Measurements from ENCODE around the gene NUCB1. TPM values are rescaled to one million over a fixed set of nuclear protein-coding genes. Genes with fewer than 3 reads are reported as not detected.

The NUCB1 gene
- total RNA-seq, 2 experiments from 2014 or later, result 73.7 to 77.0 TPM

DNA sequence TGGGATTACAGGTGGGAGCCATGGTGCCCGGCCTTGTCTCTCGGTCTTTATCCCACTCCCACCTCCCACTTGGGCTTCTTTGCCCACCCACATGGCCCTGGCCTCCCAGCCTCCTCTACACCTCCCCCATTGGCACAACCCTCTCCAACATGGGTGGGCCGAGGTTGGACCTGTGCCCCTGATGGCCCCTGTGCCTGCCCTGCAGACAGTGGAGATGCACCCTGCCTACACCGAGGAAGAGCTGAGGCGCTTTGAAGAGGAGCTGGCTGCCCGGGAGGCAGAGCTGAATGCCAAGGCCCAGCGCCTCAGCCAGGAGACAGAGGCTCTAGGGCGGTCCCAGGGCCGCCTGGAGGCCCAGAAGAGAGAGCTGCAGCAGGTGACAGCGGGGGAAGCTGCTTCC is 20.8 kb downstream of the NUCB1 start:
- Mint-ChIP-seq H3K27me3 (no peaks in the 10 kb centered on the region), H3K36me3 (ENCODE audit: low read depth) (peaks cover 46% of the 10 kb centered on the region), H3K9me3 (no peaks in the 10 kb centered on the region), H3K4me3 (no peak overlapping the region), H3K27ac (no peak overlapping the region), H3K4me1 (ENCODE audit: low read depth) (no peaks in the 10 kb centered on the region)
- H3K36me3 ChIP-seq (ENCODE audit: insufficient read depth, low read length), result peaks cover 43% of the 10 kb centered on the region
- H3K4me1 ChIP-seq (ENCODE audit: insufficient read depth, low read length), result no peaks in the 10 kb centered on the region
- intact Hi-C loops (cut with DNase I, micrococcal nuclease), result no loop called here
- ChIA-PET CTCF (interaction anchor here (1.3 kb wide), 1 partner anchor 45 kb away, joined by 3 read pairs; no protein-coding TSS in a partner anchor), POLR2A (no interaction called here)
- H3K27me3 ChIP-seq (ENCODE audit: control insufficient read depth in 1 of 2, insufficient read depth in 2 of 2, low read length in 2 of 2), result no peaks in the 10 kb centered on the region
- H3K27ac ChIP-seq (ENCODE audit: low read depth in 1 of 2, low read length in 2 of 2), result no peak overlapping the region
- ATAC-seq (ENCODE audit: poor library complexity), result no peak
- no peak for DNase-seq
- no peaks in the 10 kb centered on the region for H3K9me3 ChIP-seq (ENCODE audit: control insufficient read depth in 1 of 2, insufficient read depth in 1 of 2, low read length in 2 of 2)
- no peak overlapping the region for H3K4me3 ChIP-seq (ENCODE audit: low read length)
- TF ChIP-seq, protein P1, sequence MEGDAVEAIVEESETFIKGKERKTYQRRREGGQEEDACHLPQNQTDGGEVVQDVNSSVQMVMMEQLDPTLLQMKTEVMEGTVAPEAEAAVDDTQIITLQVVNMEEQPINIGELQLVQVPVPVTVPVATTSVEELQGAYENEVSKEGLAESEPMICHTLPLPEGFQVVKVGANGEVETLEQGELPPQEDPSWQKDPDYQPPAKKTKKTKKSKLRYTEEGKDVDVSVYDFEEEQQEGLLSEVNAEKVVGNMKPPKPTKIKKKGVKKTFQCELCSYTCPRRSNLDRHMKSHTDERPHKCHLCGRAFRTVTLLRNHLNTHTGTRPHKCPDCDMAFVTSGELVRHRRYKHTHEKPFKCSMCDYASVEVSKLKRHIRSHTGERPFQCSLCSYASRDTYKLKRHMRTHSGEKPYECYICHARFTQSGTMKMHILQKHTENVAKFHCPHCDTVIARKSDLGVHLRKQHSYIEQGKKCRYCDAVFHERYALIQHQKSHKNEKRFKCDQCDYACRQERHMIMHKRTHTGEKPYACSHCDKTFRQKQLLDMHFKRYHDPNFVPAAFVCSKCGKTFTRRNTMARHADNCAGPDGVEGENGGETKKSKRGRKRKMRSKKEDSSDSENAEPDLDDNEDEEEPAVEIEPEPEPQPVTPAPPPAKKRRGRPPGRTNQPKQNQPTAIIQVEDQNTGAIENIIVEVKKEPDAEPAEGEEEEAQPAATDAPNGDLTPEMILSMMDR (IDR thresholded peaks at IDR 0.05), result no peak

DNA sequence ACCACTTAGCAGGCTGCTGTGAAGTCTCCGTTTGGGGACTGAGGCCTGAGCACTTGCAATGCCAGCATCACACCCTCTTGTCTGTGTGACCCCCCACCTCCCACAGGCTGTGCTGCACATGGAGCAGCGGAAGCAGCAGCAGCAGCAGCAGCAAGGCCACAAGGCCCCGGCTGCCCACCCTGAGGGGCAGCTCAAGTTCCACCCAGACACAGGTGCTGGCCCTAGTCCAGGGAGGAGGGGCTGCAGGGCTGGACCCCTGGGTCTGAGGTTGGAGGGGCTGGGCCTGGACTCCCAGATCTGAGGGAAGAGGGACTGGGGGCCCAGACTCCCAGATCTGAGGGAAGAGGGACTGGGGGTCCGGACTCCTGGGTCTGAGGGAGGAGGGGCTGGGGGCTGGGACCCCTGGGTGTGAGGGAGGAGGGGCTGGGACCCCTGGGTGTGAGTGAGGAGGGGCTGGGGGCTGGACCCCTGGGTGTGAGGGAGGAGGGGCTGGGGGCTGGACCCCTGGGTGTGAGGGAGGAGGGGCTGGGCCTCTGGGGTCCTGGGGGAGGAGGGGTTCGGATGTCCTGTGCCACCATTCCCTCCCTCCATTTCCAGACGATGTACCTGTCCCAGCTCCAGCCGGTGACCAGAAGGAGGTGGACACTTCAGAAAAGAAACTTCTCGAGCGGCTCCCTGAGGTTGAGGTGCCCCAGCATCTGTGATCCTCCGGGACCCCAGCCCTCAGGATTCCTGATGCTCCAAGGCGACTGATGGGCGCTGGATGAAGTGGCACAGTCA is 21.8 kb downstream of the NUCB1 start:
- H3K4me1 ChIP-seq (ENCODE audit: insufficient read depth, low read length), result peaks cover 3% of the 10 kb centered on the region
- H3K4me3 Mint-ChIP-seq, result no peak overlapping the region
- ChIA-PET CTCF (no interaction called here), POLR2A (no interaction called here)
- no peaks in the 10 kb centered on the region for H3K9me3 Mint-ChIP-seq
- H3K4me3 ChIP-seq (ENCODE audit: low read length), result no peak overlapping the region
- H3K27me3 ChIP-seq (ENCODE audit: control insufficient read depth in 1 of 2, insufficient read depth in 2 of 2, low read length in 2 of 2), result no peaks in the 10 kb centered on the region
- DNase-seq (no peak), ATAC-seq (ENCODE audit: poor library complexity) (no peak)
- H3K9me3 ChIP-seq (ENCODE audit: control insufficient read depth in 1 of 2, insufficient read depth in 1 of 2, low read length in 2 of 2), result no peaks in the 10 kb centered on the region
- peaks cover 38% of the 10 kb centered on the region for H3K36me3 ChIP-seq (ENCODE audit: insufficient read depth, low read length)
- no peak overlapping the region for H3K27ac Mint-ChIP-seq
- TF ChIP-seq, protein P1 (IDR thresholded peaks at IDR 0.05), result no peak
- H3K36me3 Mint-ChIP-seq (ENCODE audit: low read depth), result peaks cover 42% of the 10 kb centered on the region
- no peak overlapping the region for H3K27ac ChIP-seq (ENCODE audit: low read depth in 1 of 2, low read length in 2 of 2)
- intact Hi-C loops (cut with DNase I, micrococcal nuclease), result no loop called here
- H3K27me3 Mint-ChIP-seq, result no peaks in the 10 kb centered on the region
- H3K4me1 Mint-ChIP-seq (ENCODE audit: low read depth), result peaks cover 7% of the 10 kb centered on the region

DNA sequence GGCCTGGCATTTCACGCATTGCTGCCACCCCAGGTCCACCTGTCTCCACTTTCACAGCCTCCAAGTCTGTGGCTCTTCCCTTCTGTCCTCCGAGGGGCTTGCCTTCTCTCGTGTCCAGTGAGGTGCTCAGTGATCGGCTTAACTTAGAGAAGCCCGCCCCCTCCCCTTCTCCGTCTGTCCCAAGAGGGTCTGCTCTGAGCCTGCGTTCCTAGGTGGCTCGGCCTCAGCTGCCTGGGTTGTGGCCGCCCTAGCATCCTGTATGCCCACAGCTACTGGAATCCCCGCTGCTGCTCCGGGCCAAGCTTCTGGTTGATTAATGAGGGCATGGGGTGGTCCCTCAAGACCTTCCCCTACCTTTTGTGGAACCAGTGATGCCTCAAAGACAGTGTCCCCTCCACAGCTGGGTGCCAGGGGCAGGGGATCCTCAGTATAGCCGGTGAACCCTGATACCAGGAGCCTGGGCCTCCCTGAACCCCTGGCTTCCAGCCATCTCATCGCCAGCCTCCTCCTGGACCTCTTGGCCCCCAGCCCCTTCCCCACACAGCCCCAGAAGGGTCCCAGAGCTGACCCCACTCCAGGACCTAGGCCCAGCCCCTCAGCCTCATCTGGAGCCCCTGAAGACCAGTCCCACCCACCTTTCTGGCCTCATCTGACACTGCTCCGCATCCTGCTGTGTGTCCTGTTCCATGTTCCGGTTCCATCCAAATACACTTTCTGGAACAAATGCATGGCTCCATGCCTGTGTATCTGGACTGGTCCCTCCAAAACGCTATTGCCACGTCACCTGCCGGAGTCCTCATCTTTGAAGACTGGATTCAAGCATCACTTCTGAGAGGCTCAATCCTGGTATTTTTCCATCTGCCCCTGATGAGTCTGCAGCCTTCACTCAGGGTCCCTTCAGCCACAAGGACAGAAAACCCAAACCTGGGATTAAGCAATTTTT is 22.7 kb downstream of the NUCB1 start:
- H3K27me3 Mint-ChIP-seq, result no peaks in the 10 kb centered on the region
- no peaks in the 10 kb centered on the region for H3K9me3 Mint-ChIP-seq
- H3K4me3 ChIP-seq (ENCODE audit: low read length), result no peak overlapping the region
- H3K36me3 Mint-ChIP-seq (ENCODE audit: low read depth), result peaks cover 37% of the 10 kb centered on the region
- peaks cover 33% of the 10 kb centered on the region for H3K36me3 ChIP-seq (ENCODE audit: insufficient read depth, low read length)
- no peak for ATAC-seq (ENCODE audit: poor library complexity)
- H3K27ac ChIP-seq (ENCODE audit: low read depth in 1 of 2, low read length in 2 of 2), result no peak overlapping the region
- TF ChIP-seq, protein P1 (IDR thresholded peaks at IDR 0.05), result no peak
- intact Hi-C loops (cut with DNase I, micrococcal nuclease), result no loop called here
- ChIA-PET CTCF (no interaction called here), POLR2A (no interaction called here)
- H3K4me1 Mint-ChIP-seq (ENCODE audit: low read depth), result peaks cover 10% of the 10 kb centered on the region
- no peak overlapping the region for H3K4me3 Mint-ChIP-seq
- H3K27ac Mint-ChIP-seq, result no peak overlapping the region
- DNase-seq, result no peak
- peaks cover 5% of the 10 kb centered on the region for H3K4me1 ChIP-seq (ENCODE audit: insufficient read depth, low read length)
- H3K27me3 ChIP-seq (ENCODE audit: control insufficient read depth in 1 of 2, insufficient read depth in 2 of 2, low read length in 2 of 2), result no peaks in the 10 kb centered on the region
- H3K9me3 ChIP-seq (ENCODE audit: control insufficient read depth in 1 of 2, insufficient read depth in 1 of 2, low read length in 2 of 2), result no peaks in the 10 kb centered on the region

All from CD4-positive, alpha-beta T cell (primary cell).